Measurements from ENCODE around the gene TRIM17.

Gene TRIM17

DNA sequence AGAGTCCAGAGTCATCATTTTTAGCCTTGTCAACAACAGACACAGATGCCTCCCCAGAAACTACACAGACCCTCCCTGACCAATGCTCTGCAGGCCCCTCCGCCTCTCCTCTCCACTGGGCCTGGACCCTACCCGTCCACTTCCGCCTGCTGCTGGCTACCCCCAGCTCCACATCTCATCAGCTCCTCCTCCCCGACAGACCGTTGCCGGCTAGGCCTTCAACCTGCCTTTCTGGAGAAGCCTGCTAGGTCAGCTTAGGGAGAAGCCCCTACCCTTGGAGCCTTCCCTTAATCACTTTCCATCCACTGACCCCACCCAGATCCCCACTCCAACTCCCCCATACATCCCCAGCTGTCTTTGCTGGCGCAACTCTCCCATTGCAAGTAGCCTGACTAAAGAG, 1.4 kb downstream of the TRIM17 start:
- DNase-seq, result no peak

DNA sequence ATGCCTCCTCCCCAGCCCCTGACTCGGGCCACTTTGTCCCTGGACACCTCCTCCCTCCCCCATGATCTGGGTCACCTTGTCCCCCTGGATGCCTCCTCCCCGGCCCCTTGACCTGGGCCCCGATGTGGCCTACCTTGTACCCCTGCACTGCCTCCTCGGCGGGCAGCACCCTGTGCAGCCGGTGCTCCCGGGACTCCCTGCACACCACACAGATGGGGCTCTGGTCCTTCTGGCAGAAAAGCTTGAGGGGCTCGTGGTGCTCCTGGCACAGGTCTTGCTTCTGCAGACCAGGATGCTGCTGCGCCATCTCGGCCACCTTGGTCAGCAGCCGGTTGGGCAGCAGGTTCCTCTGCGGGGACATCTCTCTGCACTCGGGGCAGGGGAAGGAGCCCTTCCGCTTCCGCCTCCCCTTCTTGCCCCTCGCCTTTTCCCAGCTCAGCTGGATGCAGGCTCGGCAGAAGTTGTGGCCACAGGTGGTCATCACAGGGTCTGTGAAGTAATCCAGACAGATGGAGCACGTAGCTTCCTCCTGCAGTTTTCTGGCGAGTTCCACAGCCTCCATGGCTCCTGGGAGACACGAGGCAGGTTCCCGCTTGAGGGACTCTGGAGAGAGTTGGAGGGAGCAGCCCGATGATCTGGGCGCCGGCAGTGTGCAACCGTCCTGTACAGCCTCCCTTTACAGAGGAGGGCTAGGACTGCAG, 2.0 kb downstream of the TRIM17 start:
- DNase-seq, result no peak

DNA sequence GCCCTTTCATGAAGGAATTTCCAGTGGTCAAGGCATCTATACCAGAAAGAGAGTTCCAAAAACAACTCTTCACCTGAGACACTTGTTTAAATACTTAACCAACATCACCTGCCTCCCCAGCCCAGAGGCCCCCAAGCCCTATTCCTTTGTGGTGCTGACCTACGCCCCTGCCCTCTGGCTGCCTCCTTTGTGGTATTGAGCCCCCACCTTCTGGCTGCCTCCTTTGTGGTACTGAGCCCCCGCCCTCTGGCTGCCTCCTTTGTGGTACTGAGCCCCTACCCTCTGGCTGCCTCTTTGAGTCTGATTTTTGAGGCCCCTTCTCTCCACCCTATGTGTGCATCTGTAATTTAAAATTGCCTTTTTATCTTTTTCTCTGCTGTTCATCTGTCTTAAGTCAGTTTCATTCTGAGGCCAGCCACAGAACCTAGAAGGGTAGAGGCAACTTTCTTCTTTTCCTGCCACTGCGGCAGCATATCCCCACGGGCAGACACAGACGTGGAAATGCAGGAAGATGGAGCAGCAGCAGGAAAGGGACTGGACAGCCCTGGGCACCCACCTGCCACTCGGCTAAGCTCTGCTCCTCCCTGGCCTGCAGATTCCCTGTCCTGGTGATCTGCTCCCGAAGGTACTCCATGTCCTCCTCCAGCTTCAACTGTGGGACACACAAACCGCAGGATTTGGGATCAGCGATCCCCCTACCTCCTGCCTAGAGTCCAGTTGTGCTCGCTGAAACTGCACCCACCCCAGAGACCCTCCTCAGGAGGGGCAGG, 3.2 kb downstream of the TRIM17 start:
- no peak for DNase-seq

DNA sequence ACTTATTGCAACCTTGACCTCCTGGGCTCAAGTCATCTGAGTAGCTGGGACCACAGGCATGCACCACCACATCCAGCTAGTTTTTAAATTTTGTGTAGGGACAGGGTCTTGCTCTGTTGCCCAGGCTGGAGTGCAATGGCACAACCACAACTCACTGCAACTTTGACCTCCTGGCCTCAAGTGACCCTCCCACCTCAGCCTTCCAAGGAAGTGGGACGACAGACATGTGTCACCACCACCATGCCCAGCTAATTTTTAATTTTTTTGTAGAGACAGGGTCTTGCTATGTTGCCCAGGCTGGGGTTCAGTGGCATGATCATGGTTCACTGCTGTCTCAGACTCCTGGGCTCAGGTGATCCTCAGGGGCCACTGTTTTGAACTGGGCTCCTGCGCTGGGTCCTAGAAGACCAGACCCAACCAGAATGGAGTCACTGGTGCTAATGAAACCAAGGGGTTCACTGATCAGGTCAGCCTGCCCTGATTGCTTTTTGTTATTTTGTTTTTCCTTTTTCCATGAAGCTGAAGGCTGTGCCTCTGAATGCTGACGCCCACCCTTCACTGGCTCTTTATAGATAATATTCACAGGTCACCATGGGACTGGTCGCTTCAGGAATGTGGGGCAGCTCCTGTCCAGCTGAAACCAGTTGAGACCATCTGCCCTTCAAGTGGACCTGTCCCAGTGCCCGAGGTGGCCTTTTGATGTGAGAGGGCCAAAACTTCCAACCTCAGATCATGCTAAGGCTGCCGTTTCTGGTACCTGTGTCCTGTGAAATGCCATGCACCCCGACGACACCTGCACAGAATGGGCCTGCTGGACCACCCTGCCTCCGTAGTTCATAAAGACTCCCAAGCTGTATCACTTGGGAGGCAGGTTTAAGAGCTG, 4.9 kb downstream of the TRIM17 start:
- DNase-seq, result no peak

DNA sequence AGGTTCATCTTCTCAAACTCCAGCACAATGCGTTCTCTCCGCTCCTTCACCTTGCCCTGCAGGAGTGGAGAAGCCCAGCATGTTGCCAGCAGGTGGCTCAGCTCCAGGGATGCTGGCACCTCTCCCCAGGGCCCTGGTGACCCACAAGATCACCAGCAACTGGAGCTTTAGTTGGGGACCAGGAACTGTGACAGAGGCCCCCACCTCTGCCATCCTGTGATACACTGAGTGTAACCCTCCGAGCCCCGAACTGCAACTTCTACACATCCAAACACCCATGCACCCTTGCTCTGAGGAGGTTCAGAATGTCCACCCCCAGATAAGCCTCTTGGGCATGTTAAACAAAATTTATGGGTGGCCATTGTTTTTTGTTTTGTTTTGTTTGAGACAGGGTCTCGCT, 5.5 kb downstream of the TRIM17 start:
- DNase-seq, result no peak

- no peak for DNase-seq
Measured at GRCh38 chr1:228410671-228411070, 6.0 kb downstream of the TRIM17 start.

DNA sequence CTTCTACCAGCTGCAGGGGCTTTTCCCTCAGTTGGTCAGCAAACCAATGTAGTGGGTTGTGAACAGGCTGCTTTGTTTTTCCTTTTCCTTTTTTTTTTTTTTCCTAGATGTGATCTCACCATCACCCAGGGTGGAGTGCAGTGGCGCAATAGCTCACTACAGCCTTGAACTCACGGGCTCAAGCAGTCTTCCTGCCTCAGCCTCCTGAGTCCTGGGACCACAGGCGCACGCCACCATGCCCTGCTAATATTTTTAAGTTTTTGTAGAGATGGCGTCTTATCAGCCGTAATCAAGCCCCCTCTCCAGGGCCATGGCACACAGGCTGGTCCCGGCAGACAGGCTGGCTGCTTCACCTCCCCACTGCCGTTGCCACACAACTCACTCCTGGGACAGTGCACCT, 6.6 kb downstream of the TRIM17 start:
- no peak for DNase-seq

GRCh38 chr1:228408869-228409805, 7.5 kb downstream of the TRIM17 start:
- DNase-seq, result no peak

GRCh38 chr1:228408041-228408868, 8.4 kb downstream of the TRIM17 start:
- DNase-seq, result no peak

- DNase-seq, result no peak
Measured at GRCh38 chr1:228407106-228408040, 9.3 kb downstream of the TRIM17 start.

DNA sequence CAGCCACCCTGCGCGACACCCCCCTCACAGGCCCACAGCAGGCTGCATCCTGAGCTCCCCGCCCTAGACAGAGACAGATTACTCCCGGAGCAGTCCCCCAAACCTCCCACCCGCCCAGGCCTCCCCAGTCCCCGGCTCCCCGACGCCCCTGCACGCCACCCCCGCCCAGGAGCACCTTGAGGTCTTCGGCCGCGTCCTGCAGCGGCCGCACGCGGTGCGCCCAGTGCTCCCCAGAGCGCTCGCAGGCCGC, 10.8 kb downstream of the TRIM17 start:
- DNase-seq, result no peak

- no peak for DNase-seq
Measured at GRCh38 chr1:228405200-228405978, 11.3 kb downstream of the TRIM17 start.

DNA sequence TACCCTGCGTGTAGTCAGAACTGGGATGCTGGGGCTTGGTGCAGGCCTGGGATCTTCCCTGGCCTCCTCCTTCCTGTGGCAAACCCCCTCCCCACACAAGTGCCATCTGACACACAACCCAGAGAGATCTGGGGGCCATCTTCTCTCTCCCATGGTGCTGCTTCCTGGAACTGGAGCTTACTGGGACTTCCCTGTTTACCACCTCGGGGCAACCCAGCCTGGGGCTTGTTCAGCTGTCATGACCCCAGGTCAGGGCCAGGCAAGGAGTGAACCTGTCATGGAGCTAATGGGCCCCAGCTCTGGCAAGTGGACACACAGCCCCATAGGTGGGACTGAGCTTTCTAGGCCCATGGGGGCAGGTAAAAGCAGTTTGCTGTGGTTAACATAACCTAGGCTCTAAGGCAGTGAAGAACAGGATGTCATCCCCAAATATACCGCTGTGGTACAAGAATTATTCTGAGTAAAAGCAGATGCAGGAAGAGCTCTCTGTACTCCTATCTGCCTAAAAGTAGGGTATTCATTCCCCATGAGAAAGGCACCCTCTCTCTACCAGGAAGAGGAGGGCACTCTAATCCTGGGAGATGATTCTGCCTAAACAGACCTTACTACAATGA, 12.4 kb downstream of the TRIM17 start:
- DNase-seq, result peak in 1 of 2 experiments; percentile 8

DNA sequence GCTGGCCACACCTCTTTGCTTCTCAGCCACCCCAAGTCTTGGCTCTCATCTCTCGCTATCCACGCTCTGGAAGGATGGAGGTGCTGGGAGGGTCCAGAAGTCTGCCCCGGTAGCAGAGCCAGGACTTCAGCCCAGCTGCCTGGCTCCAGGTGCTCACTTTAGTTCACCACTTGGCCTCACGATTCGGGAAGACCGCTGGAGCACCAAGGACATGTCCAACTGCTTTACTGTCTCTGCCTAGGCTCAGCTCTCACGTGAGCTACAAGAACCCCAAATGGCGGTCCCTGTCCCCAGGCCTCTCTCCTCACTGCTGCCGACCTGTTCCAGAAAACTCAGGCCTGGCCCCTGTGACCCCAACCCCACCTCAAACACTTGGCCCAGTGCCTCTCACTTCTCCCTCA, 13.4 kb downstream of the TRIM17 start:
- no peak for DNase-seq

DNA sequence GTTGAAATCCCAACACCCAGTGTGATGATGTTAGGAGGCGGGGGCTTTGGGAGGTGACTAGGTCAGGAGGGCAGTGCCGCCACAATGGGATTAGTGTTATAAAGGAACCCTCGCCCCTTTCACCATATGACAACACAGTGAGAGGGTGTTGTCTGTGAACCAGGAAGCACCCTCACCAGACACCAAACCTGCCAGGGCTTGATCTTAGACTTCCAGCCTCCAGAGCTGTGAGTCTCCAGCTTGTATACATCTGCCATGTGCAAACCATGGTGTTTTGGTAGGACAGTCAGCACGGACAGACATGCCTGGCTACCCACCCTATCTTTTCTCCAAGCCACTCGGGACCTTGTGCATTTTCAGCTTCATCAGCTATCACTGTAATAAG, 14.0 kb downstream of the TRIM17 start:
- DNase-seq, result no peak

- no peak for DNase-seq
Measured at GRCh38 chr1:228401782-228402640, 14.7 kb downstream of the TRIM17 start.

DNA sequence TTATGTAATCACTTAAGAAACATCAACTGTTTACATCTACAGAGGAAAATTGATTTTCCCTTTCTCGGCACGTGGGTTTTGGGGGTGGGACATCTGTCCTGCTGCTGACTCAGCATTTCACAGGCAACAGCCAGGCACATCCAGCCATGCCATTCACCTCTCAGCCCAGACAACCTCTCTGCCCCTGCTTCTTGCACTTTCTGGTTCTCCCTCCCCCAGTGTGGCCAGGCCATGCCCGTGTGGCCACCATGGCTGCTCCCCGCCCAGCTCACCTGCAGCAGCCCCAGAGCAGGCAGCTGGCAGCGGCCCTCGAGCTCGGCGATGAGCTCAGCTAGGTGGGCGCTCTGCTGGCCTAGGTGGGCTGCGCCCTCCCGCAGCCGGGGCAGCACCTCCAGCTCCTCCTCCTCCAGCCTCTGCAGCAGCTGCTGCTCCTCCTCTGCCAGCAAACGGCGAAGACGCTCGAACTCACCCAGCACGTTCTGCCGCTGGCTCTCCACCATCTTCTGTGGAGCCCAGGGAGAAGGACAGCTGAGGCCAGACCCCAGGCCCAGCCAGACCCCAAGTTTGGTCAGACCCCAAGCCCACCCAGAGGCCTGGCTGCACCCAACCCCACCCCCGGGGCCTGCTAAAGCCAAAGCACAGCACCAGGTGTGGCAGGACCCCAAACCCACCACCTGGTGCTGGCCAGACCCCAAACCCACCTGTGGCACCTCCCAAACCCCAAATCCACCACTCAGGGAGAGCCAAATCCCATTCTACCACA, 15.8 kb downstream of the TRIM17 start:
- no peak for DNase-seq

GRCh38 chr1:228400237-228400651, 16.4 kb downstream of the TRIM17 start:
- no peak for DNase-seq
